Spinal cord (tissue), 10 donors: ENCODE results near the gene GGA2. TPM values are rescaled to one million over a fixed set of nuclear protein-coding genes. Genes with fewer than 3 reads are reported as not detected.

Experiments used
- DNase-seq, 6 donors: peaks; one replicate each; pipeline versions ENCODE4 v3.0.0 to v3.0.0-alpha.2; 2013 to 2015; ENCODE audit warnings: low spot score in 6 of 6, low read depth in 4 of 6
- H3K27ac ChIP-seq: one replicate; pipeline ENCODE4 v1.5.1; 2013; ENCODE audit warnings: low read depth, low read length, control low read depth
- H3K27me3 ChIP-seq: one replicate; pipeline ENCODE4 v1.6.1; 2013; ENCODE audit warnings: low read length; ENCODE audit not compliant: control insufficient read depth, insufficient read depth
- H3K36me3 ChIP-seq: one replicate; pipeline ENCODE4 v1.6.1; 2013; ENCODE audit warnings: low read length; ENCODE audit not compliant: control insufficient read depth, insufficient read depth
- H3K4me1 ChIP-seq: one replicate; pipeline ENCODE4 v1.6.1; 2013; ENCODE audit warnings: low read length; ENCODE audit not compliant: control insufficient read depth, insufficient read depth
- H3K4me3 ChIP-seq: one replicate; pipeline ENCODE4 v1.5.1; 2013; ENCODE audit warnings: low read depth, low read length, control low read depth
- H3K9me3 ChIP-seq: one replicate; pipeline ENCODE4 v1.6.1; 2013; ENCODE audit warnings: low read length; ENCODE audit not compliant: control insufficient read depth, insufficient read depth
- WGBS: methylation state at CpG from one replicate; pipeline ENCODE4 v1.1.5; 2013; ENCODE audit warnings: missing lambda C conversion rate; ENCODE audit not compliant: insufficient coverage; 5-methylcytosine and 5-hydroxymethylcytosine counted together
- polyA plus RNA-seq, 2 donors: library from polyadenylated mRNA; unstranded; fragments of 120-200 nt; gene quantifications; one replicate each; pipeline ENCODE4 v1.2.1, GENCODE V29; 2013; ENCODE audit not compliant: insufficient read length in 2 of 2
- total RNA-seq, 2 donors: library from RNA; depleted of rRNA in 1 of 2; stranded (reverse); fragments of 120-200 nt in 1 of 2; fragments of >200 nt in 1 of 2; gene quantifications; one replicate each; pipeline versions ENCODE4 v1.2.3 to v1.2.4, GENCODE V29; 2013 to 2014
- donor health status: healthy.

GGA2 gene
- total and polyA plus RNA-seq, 4 donors, result 29.3 to 97.3 (median 54.7) TPM

- no peaks in the 10 kb centered on the region for H3K9me3 ChIP-seq
- H3K27ac ChIP-seq, result no peak overlapping the region
- 85% methylated on average over 2 of the region's 3 CpGs for WGBS
- no peak for DNase-seq
- peaks cover 63% of the 10 kb centered on the region for H3K36me3 ChIP-seq
- H3K27me3 ChIP-seq, result no peaks in the 10 kb centered on the region
- no peak overlapping the region for H3K4me3 ChIP-seq
- no peaks in the 10 kb centered on the region for H3K4me1 ChIP-seq
Measured at GRCh38 chr16:23524886-23525285, 14.6 kb upstream of the GGA2 start.

GRCh38 chr16:23523876-23524385 lies 13.6 kb upstream of the GGA2 start:
- DNase-seq, result no peak
- H3K9me3 ChIP-seq, result no peaks in the 10 kb centered on the region
- no peak overlapping the region for H3K4me3 ChIP-seq
- no peaks in the 10 kb centered on the region for H3K4me1 ChIP-seq
- H3K27me3 ChIP-seq, result no peaks in the 10 kb centered on the region
- no peak overlapping the region for H3K27ac ChIP-seq
- WGBS, result 97% methylated on average over 6 of the region's 7 CpGs
- H3K36me3 ChIP-seq, result peaks cover 64% of the 10 kb centered on the region

- Histone ChIP-seq H3K4me3 (no peak overlapping the region), H3K36me3 (peaks cover 61% of the 10 kb centered on the region), H3K27me3 (no peaks in the 10 kb centered on the region), H3K27ac (no peak overlapping the region), H3K9me3 (no peaks in the 10 kb centered on the region), H3K4me1 (no peaks in the 10 kb centered on the region)
- no peak for DNase-seq
- WGBS, result 94% methylated on average over 4 of the region's 6 CpGs
Measured at GRCh38 chr16:23523321-23523720, 13.0 kb upstream of the GGA2 start.

- no peaks in the 10 kb centered on the region for H3K27me3 ChIP-seq
- peaks cover 50% of the 10 kb centered on the region for H3K36me3 ChIP-seq
- H3K27ac ChIP-seq, result no peak overlapping the region
- no peaks in the 10 kb centered on the region for H3K9me3 ChIP-seq
- WGBS, result 100% methylated on average over 1 of the region's 4 CpGs
- no peaks in the 10 kb centered on the region for H3K4me1 ChIP-seq
- DNase-seq, result no peak
- H3K4me3 ChIP-seq, result no peak overlapping the region
Measured at GRCh38 chr16:23521965-23522364, 11.7 kb upstream of the GGA2 start.

GRCh38 chr16:23521037-23521743 lies 10.9 kb upstream of the GGA2 start:
- Histone ChIP-seq H3K9me3 (no peaks in the 10 kb centered on the region), H3K27ac (no peak overlapping the region), H3K4me1 (no peaks in the 10 kb centered on the region), H3K27me3 (no peaks in the 10 kb centered on the region), H3K4me3 (no peak overlapping the region), H3K36me3 (peaks cover 51% of the 10 kb centered on the region)
- 90% methylated on average over 2 of the region's 4 CpGs for WGBS
- DNase-seq, result no peak

GRCh38 chr16:23520500-23520899 lies 10.2 kb upstream of the GGA2 start:
- H3K36me3 ChIP-seq, result peaks cover 53% of the 10 kb centered on the region
- H3K9me3 ChIP-seq, result no peaks in the 10 kb centered on the region
- no peaks in the 10 kb centered on the region for H3K27me3 ChIP-seq
- H3K27ac ChIP-seq, result no peak overlapping the region
- WGBS, result 87% methylated on average over 3 of the region's 4 CpGs
- no peak overlapping the region for H3K4me3 ChIP-seq
- no peaks in the 10 kb centered on the region for H3K4me1 ChIP-seq
- DNase-seq, result no peak

- Histone ChIP-seq H3K4me1 (no peaks in the 10 kb centered on the region), H3K9me3 (no peaks in the 10 kb centered on the region), H3K4me3 (no peak overlapping the region), H3K27me3 (no peaks in the 10 kb centered on the region), H3K27ac (no peak overlapping the region), H3K36me3 (peaks cover 50% of the 10 kb centered on the region)
- no peak for DNase-seq
- WGBS, result 98% methylated on average over 5 of the region's 5 CpGs
Measured at GRCh38 chr16:23519282-23519681, 9.0 kb upstream of the GGA2 start.

- Histone ChIP-seq H3K4me1 (no peaks in the 10 kb centered on the region), H3K4me3 (no peak overlapping the region), H3K27me3 (no peaks in the 10 kb centered on the region), H3K9me3 (no peaks in the 10 kb centered on the region), H3K36me3 (peaks cover 45% of the 10 kb centered on the region), H3K27ac (no peak overlapping the region)
- WGBS, result no CpG with 5 or more reads among the region's 3 CpGs
- no peak for DNase-seq
Measured at GRCh38 chr16:23518435-23518891, 8.2 kb upstream of the GGA2 start.

GRCh38 chr16:23516366-23517137 lies 6.3 kb upstream of the GGA2 start:
- Histone ChIP-seq H3K27me3 (no peaks in the 10 kb centered on the region), H3K4me3 (no peak overlapping the region), H3K4me1 (no peaks in the 10 kb centered on the region), H3K27ac (no peak overlapping the region), H3K9me3 (no peaks in the 10 kb centered on the region), H3K36me3 (peaks cover 44% of the 10 kb centered on the region)
- WGBS, result 100% methylated on average over 1 of the region's 4 CpGs
- DNase-seq, result no peak
